OCI-M2 (cell line): ENCODE results near the gene TMC8.

Experiments used
- DNase-seq: peaks from one replicate; lab custom pipeline; 2025; ENCODE audit not compliant: unreplicated experiment; lab: John Stamatoyannopoulos, UW

TMC8 gene

GRCh38 chr17:78123258-78123929 is 7.2 kb upstream of the TMC8 start:
- no peak for DNase-seq

- no peak for DNase-seq
Observed at GRCh38 chr17:78124081-78124835, 6.3 kb upstream of the TMC8 start.

- no peak for DNase-seq
Observed at GRCh38 chr17:78124836-78125137, 5.8 kb upstream of the TMC8 start.

GRCh38 chr17:78125138-78125913 is 5.2 kb upstream of the TMC8 start:
- no peak for DNase-seq

- no peak for DNase-seq
Observed at GRCh38 chr17:78125976-78126894, 4.3 kb upstream of the TMC8 start.

GRCh38 chr17:78126895-78127238 is 3.7 kb upstream of the TMC8 start:
- DNase-seq, result no peak

- no peak for DNase-seq
Observed at GRCh38 chr17:78127239-78127887, 3.2 kb upstream of the TMC8 start.

GRCh38 chr17:78127888-78128550 is 2.6 kb upstream of the TMC8 start:
- DNase-seq, result no peak

- DNase-seq, result peak; percentile 43
Observed at GRCh38 chr17:78128551-78129350, 1.8 kb upstream of the TMC8 start, which contains the start of gene TMC6. Gene TMC6 (minus strand): TSS chr17:78128755. CDS start chr17:78126832, 1,923 bp downstream.

GRCh38 chr17:78129351-78130089 is 1.1 kb upstream of the TMC8 start:
- no peak for DNase-seq

- no peak for DNase-seq
Observed at GRCh38 chr17:78130090-78130436, 508 bp upstream of the TMC8 start.

- no peak for DNase-seq
Observed at GRCh38 chr17:78131172-78132083, 857 bp downstream of the TMC8 start.

GRCh38 chr17:78132084-78132676 is 1.6 kb downstream of the TMC8 start:
- DNase-seq, result no peak

GRCh38 chr17:78132767-78133178 is 2.2 kb downstream of the TMC8 start:
- DNase-seq, result no peak

- no peak for DNase-seq
Observed at GRCh38 chr17:78133179-78133951, 2.8 kb downstream of the TMC8 start.
